Measurements from ENCODE around the gene RUNX1. TPM values are rescaled to one million over a fixed set of nuclear protein-coding genes. Genes with fewer than 3 reads are reported as not detected.

The RUNX1 gene
- total and polyA plus RNA-seq, 2 donors (not counting 3 experiments of a cell fraction or from before 2014, with no cell fraction given) = 4.6 to 17.9 TPM

GRCh38 chr21:34810786-34811185, 238.3 kb downstream of the RUNX1 start:
- peaks cover 19% of the 10 kb centered on the region for H3K79me2 ChIP-seq (ENCODE audit: control insufficient read depth, insufficient read depth, low read length)
- no peak overlapping the region for H3K9ac ChIP-seq (replicated peaks; ENCODE audit: extremely low read depth, insufficient read depth, low read length)
- peaks cover 37% of the 10 kb centered on the region for H3K4me1 ChIP-seq (ENCODE audit: control insufficient read depth, extremely low read depth, insufficient read depth, low read length)
- DNase-seq (ENCODE audit: low read depth, low spot score) (no peak), FAIRE-seq (no peak)
- H3K4me3 ChIP-seq (replicated peaks in 1 of 3; ENCODE audit: insufficient read depth in 1 of 3, low read depth in 1 of 3, low read length in 3 of 3) = no peak overlapping the region
- H3K27ac ChIP-seq (ENCODE audit: insufficient read depth, low read depth, low read length) = no peak overlapping the region
- TF ChIP-seq POLR2A (IDR thresholded peaks at IDR 0.05; ENCODE audit: low read depth, low read length) (no peak), FOS (IDR thresholded peaks at IDR 0.05; ENCODE audit: borderline replicate concordance, insufficient read depth, low read length) (no peak), CTCF (IDR thresholded peaks at IDR 0.05; ENCODE audit: extremely low read depth in 1 of 2, insufficient read depth in 1 of 2, low read depth in 1 of 2, low read length in 2 of 2) (no peak), MAX (IDR thresholded peaks at IDR 0.05; ENCODE audit: insufficient read depth, insufficient read length) (no peak), JUN (IDR thresholded peaks at IDR 0.05; ENCODE audit: borderline replicate concordance, insufficient read depth, insufficient read length, low read depth) (no peak), POLR2AphosphoS5 (IDR thresholded peaks at IDR 0.05; ENCODE audit: insufficient read depth, low read depth, low read length) (no peak), MYC (IDR thresholded peaks at IDR 0.05; ENCODE audit: low read depth, low read length) (no peak), GATA2 (IDR thresholded peaks at IDR 0.05; ENCODE audit: insufficient read depth, insufficient read length, low read depth, low read length) (no peak), EZH2 (IDR thresholded peaks at IDR 0.05; ENCODE audit: borderline replicate concordance, low read depth, low read length, severe bottlenecking) (no peak)
- no peak overlapping the region for H3K4me2 ChIP-seq (ENCODE audit: insufficient read depth, low read length)
- H3K9me3 ChIP-seq (replicated peaks; ENCODE audit: control insufficient read depth, insufficient read depth, low read length) = no peaks in the 10 kb centered on the region
- H3K36me3 ChIP-seq (ENCODE audit: control insufficient read depth in 2 of 2, extremely low read depth in 1 of 2, insufficient read depth in 2 of 2, low read length in 2 of 2) = no peaks in the 10 kb centered on the region
- ChIA-PET POLR2A (interaction anchor here (2.0 kb wide), 1 partner anchor 78 kb away, joined by 9 read pairs; no protein-coding TSS in a partner anchor), CTCF (interaction anchor here (1.3 to 1.4 kb wide), 2 partner anchors 25 to 233 kb away, joined by 3 to 4 read pairs; no protein-coding TSS in a partner anchor)
- no TSS peak for BruUV-seq (replicated peaks)
- H3K27me3 ChIP-seq (ENCODE audit: control insufficient read depth in 2 of 2, insufficient read depth in 2 of 2, low read length in 2 of 2) = no peaks in the 10 kb centered on the region
- no peaks in the 10 kb centered on the region for H3K9me1 ChIP-seq (replicated peaks; ENCODE audit: control insufficient read depth, extremely low read depth, insufficient read depth, low read length)
- intact Hi-C loops (cut with micrococcal nuclease) (no loop called here), dilution Hi-C loops (cut with MboI; ENCODE audit: extremely low pct_ligation_motif_present, low sequenced_read_pairs) (no loop called here)
- H2AFZ ChIP-seq (ENCODE audit: low read depth, low read length) = no peak overlapping the region
- no peaks in the 10 kb centered on the region for H4K20me1 ChIP-seq (replicated peaks; ENCODE audit: control insufficient read depth, extremely low read depth, insufficient read depth, low read length)

Data from endothelial cell of umbilical vein (primary cell).